Neural cell (in vitro differentiated cells): ENCODE results near the gene MARK2. TPM values are rescaled to one million over a fixed set of nuclear protein-coding genes. Genes with fewer than 3 reads are reported as not detected.

ENCODE experiments used
- H2AFZ ChIP-seq: fragments of 200-600, 300-800 bp; sonication (generic), shearing (Covaris generic); 2 replicates; pipeline ENCODE4 v1.6.0; 2014; ENCODE audit warnings: low read depth, mild to moderate bottlenecking, antibody characterized with exemption, low read length, moderate library complexity
- H3F3A ChIP-seq: fragments of 200-600 bp; shearing (Covaris generic); 2 replicates; pipeline ENCODE4 v1.6.1; 2016; ENCODE audit warnings: mild to moderate bottlenecking, moderate library complexity, mixed read lengths, antibody characterized with exemption, low read length; ENCODE audit not compliant: insufficient read depth, poor library complexity, severe bottlenecking
- H3K27ac ChIP-seq: fragments of 200-600, 300-800 bp; sonication (generic), shearing (Covaris generic); 2 replicates; pipeline ENCODE4 v1.5.1; 2014; ENCODE audit warnings: mild to moderate bottlenecking, low read length, moderate library complexity
- H3K27me3 ChIP-seq: fragments of 300-800, 200-600 bp; sonication (generic), shearing (Covaris generic); 2 replicates; pipeline ENCODE4 v1.6.0; 2014; ENCODE audit warnings: mild to moderate bottlenecking, low read depth, low read length, moderate library complexity; ENCODE audit not compliant: insufficient read depth
- H3K36me3 ChIP-seq: fragments of 300-800, 200-600 bp; sonication (generic), shearing (Covaris generic); 2 replicates; pipeline ENCODE4 v1.5.1; 2014; ENCODE audit warnings: mild to moderate bottlenecking, antibody characterized with exemption, low read length, moderate library complexity; ENCODE audit not compliant: insufficient read depth
- H3K4me2 ChIP-seq: fragments of 300-800, 200-600 bp; sonication (generic), shearing (Covaris generic); 2 replicates; pipeline ENCODE4 v1.6.0; 2014; ENCODE audit warnings: mild to moderate bottlenecking, low read length
- H3K4me3 ChIP-seq: fragments of 300-800, 200-600 bp; sonication (generic), shearing (Covaris generic); 2 replicates; pipeline ENCODE4 v1.5.1; 2014; ENCODE audit warnings: mild to moderate bottlenecking, low read length, moderate library complexity
- H3K79me2 ChIP-seq: fragments of 200-600 bp; shearing (Covaris generic); replicated peaks from 2 replicates; pipeline ENCODE4 v1.6.0; 2014; ENCODE audit warnings: mild to moderate bottlenecking, low read length, moderate library complexity; ENCODE audit not compliant: insufficient read depth
- H3K9ac ChIP-seq: fragments of 300-800, 200-600 bp; sonication (generic), shearing (Covaris generic); 2 replicates; pipeline ENCODE4 v1.6.1; 2016; ENCODE audit warnings: mild to moderate bottlenecking, low read length, mixed read lengths
- H3K9me2 ChIP-seq: fragments of 200-600 bp; shearing (Covaris generic); 2 replicates; pipeline ENCODE4 v1.6.1; 2016; ENCODE audit warnings: mild to moderate bottlenecking, low read length, mixed read lengths; ENCODE audit not compliant: insufficient read depth
- H3K9me3 ChIP-seq: fragments of 200-600, 300-800 bp; sonication (generic), shearing (Covaris generic); 2 replicates; pipeline ENCODE4 v1.6.1; 2016; ENCODE audit warnings: mild to moderate bottlenecking, mixed run types, low read length, moderate library complexity, mixed read lengths
- H4K20me1 ChIP-seq: fragments of 200-600 bp; shearing (Covaris generic); 2 replicates; pipeline ENCODE4 v1.6.1; 2016; ENCODE audit warnings: mild to moderate bottlenecking, mixed run types; ENCODE audit not compliant: insufficient read depth
- EP300 ChIP-seq: fragments of 450-650 bp; conservative IDR thresholded peaks from 2 replicates; pipeline ENCODE4 v1.6.1; 2014; ENCODE audit warnings: antibody characterized with exemption, mild to moderate bottlenecking, moderate library complexity; ENCODE audit not compliant: poor library complexity, severe bottlenecking
- EZH2 ChIP-seq: fragments of 200-600, 300-800 bp; shearing (Covaris generic), sonication (generic); IDR thresholded peaks from 2 replicates; pipeline ENCODE4 v1.6.1; 2014; ENCODE audit warnings: antibody characterized with exemption, low read length, borderline replicate concordance, mild to moderate bottlenecking; ENCODE audit not compliant: insufficient read depth, poor library complexity, severe bottlenecking
- MXI1 ChIP-seq: fragments of 450-650 bp; conservative IDR thresholded peaks from 2 replicates; pipeline ENCODE4 v1.6.1; 2014; ENCODE audit warnings: antibody characterized with exemption, mild to moderate bottlenecking; ENCODE audit not compliant: poor library complexity, severe bottlenecking
- POLR2AphosphoS5 ChIP-seq: IDR thresholded peaks from 2 replicates; pipeline ENCODE4 v1.6.1; 2012
- RAD21 ChIP-seq: fragments of 450-650 bp; conservative IDR thresholded peaks from 2 replicates; pipeline ENCODE4 v1.6.1; 2014; ENCODE audit warnings: antibody characterized with exemption, mild to moderate bottlenecking, moderate library complexity
- SMC3 ChIP-seq: fragments of 450-650 bp; conservative IDR thresholded peaks from 2 replicates; pipeline ENCODE4 v1.6.1; 2014; ENCODE audit warnings: antibody characterized with exemption, mild to moderate bottlenecking, moderate library complexity; ENCODE audit not compliant: poor library complexity
- TAF1 ChIP-seq: IDR thresholded peaks from 2 replicates; pipeline ENCODE4 v1.6.1; 2012; ENCODE audit warnings: low read depth
- polyA plus RNA-seq: library from polyadenylated mRNA; depleted of rRNA; stranded (reverse); fragments of >200 nt; gene quantifications from 2 replicates; pipeline ENCODE4 v1.2.3, GENCODE V29; 2014
- TF ChIP-seq, protein P1 (sequence below): fragments of 450-650 bp; IDR thresholded peaks from 2 replicates; pipeline ENCODE4 v1.5.1; 2014; ENCODE audit warnings: antibody characterized with exemption, mild to moderate bottlenecking, moderate library complexity; ENCODE audit not compliant: poor library complexity, severe bottlenecking
- TF ChIP-seq, protein P2 (sequence below): IDR thresholded peaks from 2 replicates; pipeline ENCODE4 v1.6.1; 2012; ENCODE audit warnings: borderline replicate concordance

The MARK2 gene
- polyA plus RNA-seq, 1 donor from 2014 or later, result 11.3 TPM

DNA sequence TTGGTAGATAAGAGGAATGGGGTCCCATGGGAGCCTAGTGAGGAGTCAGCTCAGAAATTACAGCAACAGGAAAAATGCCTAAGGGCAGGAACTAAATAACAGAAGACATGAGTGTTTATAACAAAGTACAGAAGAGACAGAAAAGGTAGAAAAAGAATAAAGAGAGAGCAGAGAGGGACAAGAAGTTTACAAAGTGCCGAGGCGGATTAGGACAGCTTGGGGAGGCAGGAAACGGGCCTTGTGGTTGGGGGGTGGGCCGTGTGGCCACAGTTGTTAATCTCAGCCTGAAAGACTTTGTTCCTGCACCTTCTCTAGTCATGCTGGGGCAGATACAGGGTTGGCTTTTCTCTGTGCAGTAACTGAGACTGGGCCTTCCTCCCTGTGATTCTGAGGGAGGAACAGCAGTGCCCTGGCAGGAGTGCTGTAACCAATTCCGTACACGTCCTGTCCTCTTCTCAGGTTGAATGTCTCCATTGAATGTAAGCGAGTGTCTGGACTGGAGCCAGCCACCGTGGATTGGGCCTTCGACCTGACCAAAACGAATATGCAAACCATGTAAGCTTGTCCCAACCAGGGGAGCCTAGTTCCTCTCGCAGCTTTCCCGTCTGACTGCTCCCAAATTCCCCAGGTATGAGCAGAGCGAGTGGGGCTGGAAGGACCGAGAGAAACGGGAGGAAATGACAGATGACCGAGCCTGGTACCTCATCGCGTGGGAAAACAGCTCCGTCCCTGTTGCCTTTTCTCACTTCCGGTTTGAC is 113.0 kb downstream of the MARK2 start:
- H3K9me2 ChIP-seq, result no peaks in the 10 kb centered on the region
- no peak overlapping the region for H2AFZ ChIP-seq
- no peak overlapping the region for H3K4me2 ChIP-seq
- H3F3A ChIP-seq, result no peaks in the 10 kb centered on the region
- no peaks in the 10 kb centered on the region for H4K20me1 ChIP-seq
- H3K4me3 ChIP-seq, result no peak overlapping the region
- H3K36me3 ChIP-seq, result peaks cover 8% of the 10 kb centered on the region
- H3K27me3 ChIP-seq, result no peaks in the 10 kb centered on the region
- no peak overlapping the region for H3K9ac ChIP-seq
- TF ChIP-seq SMC3, result no peak
- TF ChIP-seq EZH2, result no peak
- no peak for TF ChIP-seq POLR2AphosphoS5
- TF ChIP-seq, protein P1, sequence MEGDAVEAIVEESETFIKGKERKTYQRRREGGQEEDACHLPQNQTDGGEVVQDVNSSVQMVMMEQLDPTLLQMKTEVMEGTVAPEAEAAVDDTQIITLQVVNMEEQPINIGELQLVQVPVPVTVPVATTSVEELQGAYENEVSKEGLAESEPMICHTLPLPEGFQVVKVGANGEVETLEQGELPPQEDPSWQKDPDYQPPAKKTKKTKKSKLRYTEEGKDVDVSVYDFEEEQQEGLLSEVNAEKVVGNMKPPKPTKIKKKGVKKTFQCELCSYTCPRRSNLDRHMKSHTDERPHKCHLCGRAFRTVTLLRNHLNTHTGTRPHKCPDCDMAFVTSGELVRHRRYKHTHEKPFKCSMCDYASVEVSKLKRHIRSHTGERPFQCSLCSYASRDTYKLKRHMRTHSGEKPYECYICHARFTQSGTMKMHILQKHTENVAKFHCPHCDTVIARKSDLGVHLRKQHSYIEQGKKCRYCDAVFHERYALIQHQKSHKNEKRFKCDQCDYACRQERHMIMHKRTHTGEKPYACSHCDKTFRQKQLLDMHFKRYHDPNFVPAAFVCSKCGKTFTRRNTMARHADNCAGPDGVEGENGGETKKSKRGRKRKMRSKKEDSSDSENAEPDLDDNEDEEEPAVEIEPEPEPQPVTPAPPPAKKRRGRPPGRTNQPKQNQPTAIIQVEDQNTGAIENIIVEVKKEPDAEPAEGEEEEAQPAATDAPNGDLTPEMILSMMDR, result no peak
- no peak for TF ChIP-seq EP300
- TF ChIP-seq RAD21, result no peak
- no peak for TF ChIP-seq TAF1
- TF ChIP-seq, protein P2, sequence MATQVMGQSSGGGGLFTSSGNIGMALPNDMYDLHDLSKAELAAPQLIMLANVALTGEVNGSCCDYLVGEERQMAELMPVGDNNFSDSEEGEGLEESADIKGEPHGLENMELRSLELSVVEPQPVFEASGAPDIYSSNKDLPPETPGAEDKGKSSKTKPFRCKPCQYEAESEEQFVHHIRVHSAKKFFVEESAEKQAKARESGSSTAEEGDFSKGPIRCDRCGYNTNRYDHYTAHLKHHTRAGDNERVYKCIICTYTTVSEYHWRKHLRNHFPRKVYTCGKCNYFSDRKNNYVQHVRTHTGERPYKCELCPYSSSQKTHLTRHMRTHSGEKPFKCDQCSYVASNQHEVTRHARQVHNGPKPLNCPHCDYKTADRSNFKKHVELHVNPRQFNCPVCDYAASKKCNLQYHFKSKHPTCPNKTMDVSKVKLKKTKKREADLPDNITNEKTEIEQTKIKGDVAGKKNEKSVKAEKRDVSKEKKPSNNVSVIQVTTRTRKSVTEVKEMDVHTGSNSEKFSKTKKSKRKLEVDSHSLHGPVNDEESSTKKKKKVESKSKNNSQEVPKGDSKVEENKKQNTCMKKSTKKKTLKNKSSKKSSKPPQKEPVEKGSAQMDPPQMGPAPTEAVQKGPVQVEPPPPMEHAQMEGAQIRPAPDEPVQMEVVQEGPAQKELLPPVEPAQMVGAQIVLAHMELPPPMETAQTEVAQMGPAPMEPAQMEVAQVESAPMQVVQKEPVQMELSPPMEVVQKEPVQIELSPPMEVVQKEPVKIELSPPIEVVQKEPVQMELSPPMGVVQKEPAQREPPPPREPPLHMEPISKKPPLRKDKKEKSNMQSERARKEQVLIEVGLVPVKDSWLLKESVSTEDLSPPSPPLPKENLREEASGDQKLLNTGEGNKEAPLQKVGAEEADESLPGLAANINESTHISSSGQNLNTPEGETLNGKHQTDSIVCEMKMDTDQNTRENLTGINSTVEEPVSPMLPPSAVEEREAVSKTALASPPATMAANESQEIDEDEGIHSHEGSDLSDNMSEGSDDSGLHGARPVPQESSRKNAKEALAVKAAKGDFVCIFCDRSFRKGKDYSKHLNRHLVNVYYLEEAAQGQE, result no peak
- no peak for TF ChIP-seq MXI1
- no peaks in the 10 kb centered on the region for H3K9me3 ChIP-seq
- no peak overlapping the region for H3K27ac ChIP-seq
- no peaks in the 10 kb centered on the region for H3K79me2 ChIP-seq

DNA sequence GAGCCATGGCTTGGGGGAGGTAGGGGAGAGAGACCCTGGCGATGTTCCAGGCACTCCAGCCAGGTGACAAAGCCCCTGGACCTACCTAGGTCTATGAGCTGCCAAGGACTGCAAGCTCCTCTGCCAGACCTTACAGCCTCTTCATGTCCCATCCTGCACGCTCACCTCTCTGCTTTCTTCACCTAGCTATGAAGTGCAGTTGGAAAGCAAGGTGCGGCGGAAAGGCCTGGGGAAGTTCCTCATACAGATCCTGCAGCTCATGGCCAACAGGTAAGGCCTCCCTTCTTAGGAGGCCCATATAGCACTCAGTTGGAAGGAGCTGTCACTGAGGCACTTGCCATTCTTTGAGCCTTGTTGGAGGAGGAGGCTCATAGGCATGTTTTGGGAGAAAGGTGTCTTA is 113.7 kb downstream of the MARK2 start:
- no peak for TF ChIP-seq MXI1
- TF ChIP-seq RAD21, result no peak
- TF ChIP-seq EZH2, result no peak
- no peak for TF ChIP-seq POLR2AphosphoS5
- TF ChIP-seq, protein P2, result no peak
- no peak for TF ChIP-seq EP300
- no peak for TF ChIP-seq SMC3
- TF ChIP-seq, protein P1, result no peak
- TF ChIP-seq TAF1, result no peak
- Histone ChIP-seq H3F3A (no peaks in the 10 kb centered on the region), H3K4me3 (no peak overlapping the region), H3K9me2 (no peaks in the 10 kb centered on the region), H2AFZ (no peak overlapping the region), H3K79me2 (no peaks in the 10 kb centered on the region), H3K9me3 (no peaks in the 10 kb centered on the region), H3K4me2 (no peak overlapping the region), H3K36me3 (peaks cover 8% of the 10 kb centered on the region), H3K27me3 (no peaks in the 10 kb centered on the region), H3K27ac (no peak overlapping the region), H4K20me1 (no peaks in the 10 kb centered on the region), H3K9ac (no peak overlapping the region)
